ENCODE measurements around the gene CAPN11. TPM values are rescaled to one million over a fixed set of nuclear protein-coding genes. Genes with fewer than 3 reads are reported as not detected.

The CAPN11 gene
- total RNA-seq, 1 donor: 0.10 TPM

- no peaks in the 10 kb centered on the region for H3K27me3 ChIP-seq (ENCODE audit: insufficient read depth, low read length)
- no peak overlapping the region for H3K4me3 ChIP-seq (ENCODE audit: low read length)
- H3K9me3 ChIP-seq (ENCODE audit: low read depth, low read length): no peaks in the 10 kb centered on the region
- H3K4me1 ChIP-seq (ENCODE audit: insufficient read depth, low read length): no peaks in the 10 kb centered on the region
Measured at GRCh38 chr6:44161997-44162338, 3.3 kb downstream of the CAPN11 start.

GRCh38 chr6:44162876-44163625 lies 4.4 kb downstream of the CAPN11 start:
- Histone ChIP-seq H3K4me1 (ENCODE audit: insufficient read depth, low read length) (no peaks in the 10 kb centered on the region), H3K9me3 (ENCODE audit: low read depth, low read length) (no peaks in the 10 kb centered on the region), H3K27me3 (ENCODE audit: insufficient read depth, low read length) (no peaks in the 10 kb centered on the region), H3K4me3 (ENCODE audit: low read length) (no peak overlapping the region)

- Histone ChIP-seq H3K4me1 (ENCODE audit: insufficient read depth, low read length) (no peaks in the 10 kb centered on the region), H3K27me3 (ENCODE audit: insufficient read depth, low read length) (no peaks in the 10 kb centered on the region), H3K9me3 (ENCODE audit: low read depth, low read length) (no peaks in the 10 kb centered on the region), H3K4me3 (ENCODE audit: low read length) (no peak overlapping the region)
Measured at GRCh38 chr6:44166116-44166515, 7.5 kb downstream of the CAPN11 start.

GRCh38 chr6:44166591-44167184 lies 8.1 kb downstream of the CAPN11 start:
- no peaks in the 10 kb centered on the region for H3K27me3 ChIP-seq (ENCODE audit: insufficient read depth, low read length)
- no peaks in the 10 kb centered on the region for H3K4me1 ChIP-seq (ENCODE audit: insufficient read depth, low read length)
- no peak overlapping the region for H3K4me3 ChIP-seq (ENCODE audit: low read length)
- no peaks in the 10 kb centered on the region for H3K9me3 ChIP-seq (ENCODE audit: low read depth, low read length)

DNA sequence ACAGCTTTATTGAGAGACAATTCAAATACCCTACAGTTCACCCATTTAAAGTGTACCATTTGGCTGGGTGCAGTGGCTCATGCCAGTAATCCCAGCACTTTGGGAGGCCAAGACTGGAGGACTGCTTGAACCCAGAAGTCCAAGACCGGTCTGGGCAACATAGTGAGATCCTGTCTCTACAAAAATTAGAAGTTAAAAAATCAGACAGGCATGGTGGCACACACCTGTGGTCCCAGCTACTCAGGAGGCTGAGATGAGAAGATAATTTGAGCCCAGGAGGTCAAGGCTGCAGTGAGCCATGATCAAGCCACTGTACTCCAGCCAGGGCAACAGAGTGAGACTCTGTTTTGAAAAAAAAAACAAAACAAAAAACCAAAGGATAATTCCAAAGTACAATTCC lies 8.9 kb downstream of the CAPN11 start:
- no peaks in the 10 kb centered on the region for H3K4me1 ChIP-seq (ENCODE audit: insufficient read depth, low read length)
- H3K4me3 ChIP-seq (ENCODE audit: low read length): no peak overlapping the region
- H3K9me3 ChIP-seq (ENCODE audit: low read depth, low read length): no peaks in the 10 kb centered on the region
- H3K27me3 ChIP-seq (ENCODE audit: insufficient read depth, low read length): no peaks in the 10 kb centered on the region

DNA sequence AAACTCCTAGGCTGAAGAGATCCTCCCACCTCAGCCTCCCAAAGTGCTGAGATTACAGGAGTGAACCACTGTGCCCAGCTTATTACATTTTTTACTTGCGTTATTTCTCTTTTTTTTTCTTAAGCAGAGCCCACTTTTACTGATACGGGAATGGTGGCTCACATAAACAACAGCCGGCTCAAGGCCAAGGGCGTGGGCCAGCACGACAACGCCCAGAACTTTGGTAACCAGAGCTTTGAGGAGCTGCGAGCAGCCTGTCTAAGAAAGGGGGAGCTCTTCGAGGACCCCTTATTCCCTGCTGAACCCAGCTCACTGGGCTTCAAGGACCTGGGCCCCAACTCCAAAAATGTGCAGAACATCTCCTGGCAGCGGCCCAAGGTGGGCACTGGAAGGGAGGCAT lies 10.5 kb downstream of the CAPN11 start:
- Histone ChIP-seq H3K27me3 (ENCODE audit: insufficient read depth, low read length) (no peaks in the 10 kb centered on the region), H3K4me3 (ENCODE audit: low read length) (no peak overlapping the region), H3K4me1 (ENCODE audit: insufficient read depth, low read length) (no peaks in the 10 kb centered on the region), H3K9me3 (ENCODE audit: low read depth, low read length) (no peaks in the 10 kb centered on the region)

DNA sequence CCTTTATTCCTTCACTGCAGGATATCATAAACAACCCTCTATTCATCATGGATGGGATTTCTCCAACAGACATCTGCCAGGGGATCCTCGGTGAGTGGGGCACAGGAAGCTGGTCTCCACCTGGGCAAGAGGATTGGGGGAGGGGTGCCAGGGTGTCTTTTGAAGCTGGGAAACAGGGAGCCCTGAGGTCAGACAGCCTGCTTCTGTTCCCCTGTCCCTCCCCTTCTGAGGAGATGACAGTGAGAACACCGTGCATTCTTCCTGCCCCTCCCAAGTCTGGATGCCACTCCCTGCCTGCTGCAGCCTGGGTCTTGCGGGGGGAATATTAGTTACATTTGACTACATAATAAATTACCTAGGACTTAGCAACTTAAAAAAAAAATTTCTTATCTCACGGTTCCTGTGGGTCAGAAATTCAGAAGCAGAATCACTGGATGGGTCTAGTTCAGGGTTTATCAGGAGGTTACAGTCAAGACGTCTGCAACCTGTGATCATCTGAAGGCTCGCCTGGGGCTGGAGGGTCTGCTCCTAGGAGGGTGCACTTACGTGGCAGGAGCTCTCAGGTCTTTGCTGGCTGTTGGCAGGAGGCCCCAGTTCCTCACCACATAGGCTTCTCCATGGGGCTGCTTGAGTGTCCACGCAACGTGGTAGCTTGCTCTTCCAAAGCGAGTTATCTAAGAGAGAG lies 11.4 kb downstream of the CAPN11 start:
- no peaks in the 10 kb centered on the region for H3K9me3 ChIP-seq (ENCODE audit: low read depth, low read length)
- no peak overlapping the region for H3K4me3 ChIP-seq (ENCODE audit: low read length)
- no peaks in the 10 kb centered on the region for H3K27me3 ChIP-seq (ENCODE audit: insufficient read depth, low read length)
- no peaks in the 10 kb centered on the region for H3K4me1 ChIP-seq (ENCODE audit: insufficient read depth, low read length)

- H3K4me1 ChIP-seq (ENCODE audit: insufficient read depth, low read length): peaks cover 8% of the 10 kb centered on the region
- H3K4me3 ChIP-seq (ENCODE audit: low read length): no peak overlapping the region
- no peaks in the 10 kb centered on the region for H3K9me3 ChIP-seq (ENCODE audit: low read depth, low read length)
- H3K27me3 ChIP-seq (ENCODE audit: insufficient read depth, low read length): no peaks in the 10 kb centered on the region
Measured at GRCh38 chr6:44171899-44172546, 13.4 kb downstream of the CAPN11 start.

GRCh38 chr6:44172731-44173500 lies 14.3 kb downstream of the CAPN11 start:
- H3K4me3 ChIP-seq (ENCODE audit: low read length): no peak overlapping the region
- no peaks in the 10 kb centered on the region for H3K9me3 ChIP-seq (ENCODE audit: low read depth, low read length)
- peaks cover 10% of the 10 kb centered on the region for H3K4me1 ChIP-seq (ENCODE audit: insufficient read depth, low read length)
- H3K27me3 ChIP-seq (ENCODE audit: insufficient read depth, low read length): no peaks in the 10 kb centered on the region

DNA sequence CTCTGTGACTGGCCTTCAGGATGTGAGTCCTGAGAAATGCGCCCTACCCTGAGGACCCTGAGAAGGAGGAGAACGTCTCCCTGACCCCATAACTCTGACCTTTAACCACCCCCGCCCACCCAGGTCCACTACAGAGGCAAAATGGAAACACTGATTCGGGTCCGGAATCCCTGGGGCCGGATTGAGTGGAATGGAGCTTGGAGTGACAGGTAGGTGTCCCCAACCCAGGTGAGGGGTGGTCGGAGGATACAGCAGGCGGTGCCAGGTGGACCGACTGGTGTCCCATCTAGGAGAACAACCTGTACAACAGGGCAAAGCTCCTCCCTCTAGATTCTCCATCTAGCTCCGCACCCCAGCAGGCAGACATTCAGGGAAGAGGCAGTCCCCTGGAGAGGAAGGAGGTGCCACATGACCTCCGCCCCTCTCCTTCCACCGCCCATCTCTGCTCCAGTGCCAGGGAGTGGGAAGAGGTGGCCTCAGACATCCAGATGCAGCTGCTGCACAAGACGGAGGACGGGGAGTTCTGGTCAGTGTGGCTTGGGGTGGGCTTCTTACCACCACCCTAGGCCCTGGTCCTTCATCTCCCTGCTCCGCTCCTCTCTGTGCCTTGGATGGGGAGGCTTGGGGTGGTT lies 17.6 kb downstream of the CAPN11 start:
- peaks cover 10% of the 10 kb centered on the region for H3K4me1 ChIP-seq (ENCODE audit: insufficient read depth, low read length)
- no peaks in the 10 kb centered on the region for H3K27me3 ChIP-seq (ENCODE audit: insufficient read depth, low read length)
- H3K4me3 ChIP-seq (ENCODE audit: low read length): no peak overlapping the region
- no peaks in the 10 kb centered on the region for H3K9me3 ChIP-seq (ENCODE audit: low read depth, low read length)

GRCh38 chr6:44176762-44177509 lies 18.3 kb downstream of the CAPN11 start:
- Histone ChIP-seq H3K27me3 (ENCODE audit: insufficient read depth, low read length) (no peaks in the 10 kb centered on the region), H3K9me3 (ENCODE audit: low read depth, low read length) (no peaks in the 10 kb centered on the region), H3K4me1 (ENCODE audit: insufficient read depth, low read length) (peaks cover 10% of the 10 kb centered on the region), H3K4me3 (ENCODE audit: low read length) (no peak overlapping the region)

DNA sequence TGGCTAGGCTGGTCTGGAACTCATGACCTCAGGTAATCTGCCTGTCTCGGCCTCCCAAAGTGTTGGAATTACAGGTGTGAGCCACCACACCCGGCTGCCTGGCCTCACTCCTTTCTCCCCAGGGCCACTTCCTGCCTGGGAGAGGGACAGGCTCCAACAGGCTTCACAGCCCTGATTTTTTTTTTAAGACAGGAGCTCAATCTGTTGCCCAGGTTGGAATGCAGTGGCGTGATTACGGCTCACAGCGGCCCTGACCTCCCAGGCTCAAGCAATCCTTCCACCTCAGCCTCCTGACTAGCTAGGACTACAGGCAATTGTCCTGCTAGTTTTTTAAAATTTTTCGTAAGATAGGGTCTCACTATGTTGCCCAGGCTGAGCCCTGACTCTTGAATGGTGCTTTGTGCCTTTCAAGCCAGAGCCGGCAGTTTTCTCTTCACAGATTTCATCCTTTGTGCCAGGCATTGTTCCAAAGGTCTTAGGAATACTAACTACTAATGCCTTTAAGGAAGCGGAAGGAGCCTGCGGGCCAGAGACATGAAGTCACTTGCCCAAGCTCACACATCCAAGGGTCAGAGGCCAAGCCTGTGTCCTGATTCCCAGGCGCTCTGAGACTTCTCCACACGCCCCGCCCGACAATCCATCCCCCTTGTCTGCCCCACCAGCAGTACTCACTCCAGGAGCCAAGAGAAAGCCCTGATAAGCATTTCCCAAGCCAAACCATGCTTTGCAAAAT lies 19.2 kb downstream of the CAPN11 start:
- Histone ChIP-seq H3K9me3 (ENCODE audit: low read depth, low read length) (no peaks in the 10 kb centered on the region), H3K27me3 (ENCODE audit: insufficient read depth, low read length) (no peaks in the 10 kb centered on the region), H3K4me3 (ENCODE audit: low read length) (no peak overlapping the region), H3K4me1 (ENCODE audit: insufficient read depth, low read length) (peaks cover 10% of the 10 kb centered on the region)

- Histone ChIP-seq H3K27me3 (ENCODE audit: insufficient read depth, low read length) (no peaks in the 10 kb centered on the region), H3K9me3 (ENCODE audit: low read depth, low read length) (no peaks in the 10 kb centered on the region), H3K4me3 (ENCODE audit: low read length) (no peak overlapping the region), H3K4me1 (ENCODE audit: insufficient read depth, low read length) (peaks cover 10% of the 10 kb centered on the region)
Measured at GRCh38 chr6:44178424-44179071, 19.9 kb downstream of the CAPN11 start.

Measured in mononuclear cell (primary cell).